Endothelial cell of umbilical vein (primary cell): ENCODE data around the gene HSPB8.

ENCODE experiments used
- EZH2 ChIP-seq: IDR thresholded peaks from 2 replicates; pipeline ENCODE4 v1.6.1; 2012; ENCODE audit warnings: borderline replicate concordance, low read depth, mild to moderate bottlenecking, moderate library complexity, low read length, inconsistent platforms; ENCODE audit not compliant: severe bottlenecking
- JUN ChIP-seq: IDR thresholded peaks from 2 replicates; pipeline ENCODE4 v1.6.1; 2011; ENCODE audit warnings: borderline replicate concordance, low read depth; ENCODE audit not compliant: insufficient read length, insufficient read depth
- MYC ChIP-seq: IDR thresholded peaks from one replicate; pipeline ENCODE4 v1.6.1; 2011; ENCODE audit warnings: mild to moderate bottlenecking, low read depth, low read length
- POLR2A ChIP-seq: IDR thresholded peaks from 2 replicates; pipeline ENCODE4 v1.6.1; 2012; ENCODE audit warnings: low read depth, mild to moderate bottlenecking, control low read depth, low read length
- POLR2AphosphoS5 ChIP-seq: IDR thresholded peaks from 2 replicates; pipeline ENCODE4 v1.6.1; 2012; ENCODE audit warnings: low read depth, mild to moderate bottlenecking, control low read depth, low read length, moderate library complexity; ENCODE audit not compliant: insufficient read depth
- TF ChIP-seq, protein P1 (sequence below), 2 donors: IDR thresholded peaks; 1 replicate in 1 of 2; 2 replicates in 1 of 2; pipeline ENCODE4 v1.5.1; 2011; ENCODE audit warnings: low read length in 2 of 2, mild to moderate bottlenecking in 2 of 2, moderate library complexity in 2 of 2, control low read depth in 1 of 2, inconsistent platforms in 1 of 2, low read depth in 1 of 2; ENCODE audit not compliant: insufficient read depth in 1 of 2; ENCODE audit errors: extremely low read depth in 1 of 2
- TF ChIP-seq, protein P2 (sequence below): IDR thresholded peaks from 2 replicates; pipeline ENCODE4 v1.6.1; 2011; ENCODE audit not compliant: insufficient read depth, insufficient read length

DNA sequence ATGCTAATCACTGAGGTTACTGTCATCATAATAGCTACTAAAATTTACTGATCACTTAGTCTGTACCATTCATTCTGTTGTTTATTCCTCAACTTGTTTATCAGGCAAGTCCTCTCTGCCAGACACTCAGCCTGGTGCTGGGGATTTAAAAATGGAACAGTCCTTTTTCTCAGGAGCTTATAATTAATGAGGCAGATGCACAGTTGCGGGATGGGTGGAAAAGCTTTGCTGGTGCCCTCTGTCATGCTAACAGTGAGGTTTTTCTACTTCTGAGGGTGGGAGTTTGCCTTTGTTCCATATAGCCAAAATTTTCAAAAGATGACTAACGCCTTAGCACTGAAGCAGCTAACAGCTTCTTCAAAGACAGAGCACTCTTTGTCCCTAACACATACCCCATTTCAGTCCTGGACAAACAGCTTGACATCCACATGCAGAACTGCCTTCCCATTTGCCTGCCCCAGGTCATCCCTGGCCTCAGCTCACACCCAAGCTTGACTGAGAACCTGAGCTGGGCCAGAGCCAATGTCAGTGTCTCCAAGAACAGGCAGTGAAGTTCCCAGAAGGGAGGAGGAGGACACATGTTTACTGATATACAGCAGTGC is 30.8 kb upstream of the HSPB8 start:
- TF ChIP-seq, protein P1, sequence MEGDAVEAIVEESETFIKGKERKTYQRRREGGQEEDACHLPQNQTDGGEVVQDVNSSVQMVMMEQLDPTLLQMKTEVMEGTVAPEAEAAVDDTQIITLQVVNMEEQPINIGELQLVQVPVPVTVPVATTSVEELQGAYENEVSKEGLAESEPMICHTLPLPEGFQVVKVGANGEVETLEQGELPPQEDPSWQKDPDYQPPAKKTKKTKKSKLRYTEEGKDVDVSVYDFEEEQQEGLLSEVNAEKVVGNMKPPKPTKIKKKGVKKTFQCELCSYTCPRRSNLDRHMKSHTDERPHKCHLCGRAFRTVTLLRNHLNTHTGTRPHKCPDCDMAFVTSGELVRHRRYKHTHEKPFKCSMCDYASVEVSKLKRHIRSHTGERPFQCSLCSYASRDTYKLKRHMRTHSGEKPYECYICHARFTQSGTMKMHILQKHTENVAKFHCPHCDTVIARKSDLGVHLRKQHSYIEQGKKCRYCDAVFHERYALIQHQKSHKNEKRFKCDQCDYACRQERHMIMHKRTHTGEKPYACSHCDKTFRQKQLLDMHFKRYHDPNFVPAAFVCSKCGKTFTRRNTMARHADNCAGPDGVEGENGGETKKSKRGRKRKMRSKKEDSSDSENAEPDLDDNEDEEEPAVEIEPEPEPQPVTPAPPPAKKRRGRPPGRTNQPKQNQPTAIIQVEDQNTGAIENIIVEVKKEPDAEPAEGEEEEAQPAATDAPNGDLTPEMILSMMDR (IDR thresholded peaks at IDR 0.05; ENCODE audit: extremely low read depth in 1 of 2, insufficient read depth in 1 of 2, low read depth in 1 of 2, low read length in 2 of 2) = no peak
- TF ChIP-seq POLR2AphosphoS5 (no peak), POLR2A (no peak), MYC (no peak), EZH2 (no peak), JUN (no peak)
- TF ChIP-seq, protein P2, sequence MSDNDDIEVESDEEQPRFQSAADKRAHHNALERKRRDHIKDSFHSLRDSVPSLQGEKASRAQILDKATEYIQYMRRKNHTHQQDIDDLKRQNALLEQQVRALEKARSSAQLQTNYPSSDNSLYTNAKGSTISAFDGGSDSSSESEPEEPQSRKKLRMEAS = no peak
